GM21786 (cell line): ENCODE data around the gene FADS6.

ENCODE experiments used
- ATAC-seq: cut with Tn5 transposase; IDR thresholded peaks from one replicate; pipeline ENCODE4 v1.9.1; 2021; ENCODE audit not compliant: unreplicated experiment

FADS6 gene

DNA sequence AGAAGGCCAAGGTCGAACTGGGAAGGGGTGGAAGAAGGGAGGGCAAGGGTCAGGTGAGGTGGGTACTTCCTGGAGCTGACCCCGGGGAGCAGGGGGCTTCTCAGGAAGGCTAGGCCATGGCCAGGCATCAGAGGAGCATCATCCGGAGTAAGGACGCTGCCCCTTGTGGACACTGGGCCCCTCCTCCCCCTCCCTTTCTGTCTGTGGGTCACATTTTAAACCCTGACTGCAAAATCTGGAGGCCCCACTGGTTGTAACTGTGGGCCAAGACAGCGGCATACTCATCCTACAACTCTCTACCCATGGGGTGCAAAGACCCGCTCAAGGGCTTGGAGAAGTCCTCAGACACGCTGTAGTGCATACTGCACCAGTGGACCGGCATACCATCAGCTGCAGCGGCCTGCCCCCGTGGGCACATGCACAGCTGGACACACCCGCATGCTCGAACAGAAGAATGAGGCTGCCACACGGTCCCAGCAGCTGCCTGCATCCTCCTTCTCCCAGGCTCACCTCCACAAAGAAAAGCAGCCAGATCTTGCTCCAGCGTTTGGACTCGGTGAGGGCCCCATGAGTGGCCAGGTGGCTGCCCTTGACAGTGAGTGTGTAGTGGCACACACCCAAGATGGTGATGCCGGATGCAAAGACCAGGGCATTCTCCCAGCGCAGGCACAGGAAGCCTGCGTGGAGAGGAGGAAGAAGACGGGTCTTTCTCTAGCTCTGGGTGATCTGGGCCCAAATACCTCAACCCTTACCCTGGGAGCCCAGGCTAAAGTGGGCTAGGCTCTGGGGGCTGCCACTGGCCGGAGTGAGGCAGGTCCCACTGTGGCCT, 1.2 kb downstream of the FADS6 start:
- ATAC-seq, result no peak

DNA sequence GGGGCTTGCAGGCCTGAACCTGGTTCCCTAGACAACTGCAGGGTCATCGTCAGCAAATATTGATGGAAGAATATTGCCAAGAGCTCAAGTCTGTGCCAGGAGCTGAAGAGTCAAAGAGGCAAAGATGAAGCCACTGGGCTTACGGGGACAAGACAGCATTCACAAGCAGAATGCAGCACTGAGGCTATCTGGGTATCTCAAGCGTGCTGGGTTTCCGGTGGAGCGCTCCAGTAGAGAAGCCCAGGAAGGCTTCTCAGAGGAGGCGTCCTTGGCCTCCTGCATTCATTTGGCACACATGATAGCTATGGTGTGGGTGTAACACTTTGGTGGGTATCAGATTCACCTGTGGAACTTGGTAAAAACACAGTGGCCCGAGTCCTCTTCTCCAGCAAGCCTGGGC, 2.9 kb downstream of the FADS6 start:
- no peak for ATAC-seq

DNA sequence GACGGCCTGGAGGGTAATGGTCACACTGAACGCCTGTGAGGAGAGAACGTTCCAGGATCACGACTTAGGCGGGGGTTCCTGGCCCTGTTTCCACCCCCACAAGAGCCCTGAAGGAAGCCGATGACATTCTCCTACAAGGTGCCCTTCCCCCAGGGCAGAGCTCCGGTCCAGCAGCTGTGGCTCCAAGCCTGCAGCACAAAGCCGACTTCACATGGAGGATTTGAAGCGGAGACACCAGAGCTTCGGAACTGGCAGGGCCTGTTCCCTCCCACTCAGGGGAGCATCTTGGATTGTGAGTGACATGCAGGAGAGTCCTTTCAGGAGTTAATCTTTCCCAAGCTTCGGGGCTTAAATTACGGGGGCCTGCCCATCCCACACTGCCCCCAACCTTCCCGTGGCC, 5.0 kb downstream of the FADS6 start:
- no peak for ATAC-seq

DNA sequence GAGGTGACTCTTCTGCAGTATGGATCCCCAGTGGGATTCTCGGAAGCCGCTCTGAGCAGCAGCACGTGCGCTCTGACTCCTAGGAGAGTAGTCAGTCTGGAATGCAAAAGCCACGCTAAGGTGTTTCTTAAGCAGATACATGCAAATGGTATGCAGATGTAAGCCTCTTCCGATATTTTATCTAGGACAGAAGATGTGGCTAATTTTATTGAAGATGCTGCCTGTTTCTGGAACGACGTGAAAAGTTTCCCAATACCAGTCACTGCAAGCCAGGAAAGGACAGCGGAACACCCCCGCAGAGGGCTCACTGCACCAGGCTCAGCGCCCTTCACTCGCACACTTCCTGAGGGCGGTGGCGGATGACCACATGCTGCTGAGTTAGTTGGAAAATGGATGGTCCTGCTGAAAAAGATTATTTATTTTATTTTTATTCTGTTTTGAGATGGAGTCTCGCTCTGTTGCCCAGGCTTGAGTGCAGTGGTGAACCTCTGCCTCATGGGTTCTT, 10.1 kb downstream of the FADS6 start:
- ATAC-seq, result no peak

DNA sequence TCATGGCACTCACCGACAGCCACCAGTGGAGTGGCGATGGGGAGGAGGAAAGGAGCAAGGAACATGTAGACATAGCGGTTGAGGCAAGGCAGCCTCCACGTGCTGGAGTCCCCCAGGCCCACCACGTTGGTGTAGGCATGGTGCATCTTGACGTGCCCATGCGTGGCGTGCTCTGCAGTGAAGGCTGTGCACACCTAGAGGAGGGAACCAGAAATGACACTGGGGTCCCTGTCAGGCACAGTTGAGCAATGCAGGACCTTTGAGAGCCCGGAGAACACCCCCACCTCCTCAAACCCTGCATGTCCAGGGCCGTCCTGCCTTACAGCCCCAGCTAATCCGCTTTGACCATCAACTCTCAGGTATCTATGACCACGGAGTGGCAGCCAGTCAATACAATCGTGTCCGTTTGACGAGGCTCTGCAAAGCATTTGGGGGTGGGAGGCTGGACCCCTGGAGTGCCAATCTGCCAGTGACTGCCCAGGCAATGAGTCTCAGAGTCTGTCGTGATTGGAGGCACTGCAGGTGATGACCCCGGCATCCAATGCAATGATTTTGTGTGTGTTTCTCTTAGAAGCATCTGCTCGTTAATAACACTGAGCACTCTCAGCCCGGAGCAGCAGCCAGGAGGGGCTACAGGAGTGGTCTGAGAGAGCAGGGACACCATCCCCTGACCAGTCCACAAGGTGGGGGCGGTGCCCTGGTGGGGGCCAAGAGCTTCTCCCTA, 10.8 kb downstream of the FADS6 start:
- ATAC-seq, result no peak

DNA sequence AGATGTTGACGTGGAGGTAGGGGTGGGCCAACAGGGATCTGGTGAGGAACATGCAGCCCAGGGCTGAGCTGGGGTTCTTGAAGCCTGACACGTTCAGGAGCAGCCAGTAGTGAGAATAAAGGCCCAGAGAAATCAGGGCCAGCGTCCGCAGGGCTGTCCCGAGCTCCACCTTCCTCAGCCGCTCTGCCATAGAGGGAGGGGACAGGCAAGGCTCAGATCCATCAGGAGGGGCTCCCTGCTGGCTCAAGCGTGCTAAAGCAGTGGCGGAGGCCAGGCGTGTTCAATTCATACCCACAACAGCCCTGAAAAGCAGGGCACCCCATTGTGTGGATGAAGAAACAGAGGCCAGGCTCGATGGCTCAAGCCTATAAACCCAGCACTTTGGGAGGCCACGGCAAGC, 12.4 kb downstream of the FADS6 start:
- ATAC-seq, result no peak

DNA sequence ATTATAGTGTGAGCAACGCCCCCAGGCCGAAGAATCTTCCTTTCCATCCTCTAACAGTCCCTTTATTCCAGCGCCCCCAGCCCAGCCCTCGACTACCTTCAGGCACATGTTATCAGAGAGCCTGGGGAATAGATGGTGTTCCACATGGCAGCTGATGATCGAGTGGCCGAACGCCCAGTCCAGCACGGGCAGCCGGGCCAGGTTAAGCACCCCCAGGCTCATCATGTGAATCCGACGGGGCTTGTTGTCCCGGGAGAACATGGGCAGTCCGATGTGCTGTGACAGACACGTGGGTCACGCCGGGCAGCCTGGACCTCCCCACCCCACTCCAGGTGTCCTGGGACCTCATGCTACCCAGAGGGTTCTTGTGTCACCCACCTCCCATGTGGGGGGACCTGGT, 14.1 kb downstream of the FADS6 start:
- no peak for ATAC-seq

DNA sequence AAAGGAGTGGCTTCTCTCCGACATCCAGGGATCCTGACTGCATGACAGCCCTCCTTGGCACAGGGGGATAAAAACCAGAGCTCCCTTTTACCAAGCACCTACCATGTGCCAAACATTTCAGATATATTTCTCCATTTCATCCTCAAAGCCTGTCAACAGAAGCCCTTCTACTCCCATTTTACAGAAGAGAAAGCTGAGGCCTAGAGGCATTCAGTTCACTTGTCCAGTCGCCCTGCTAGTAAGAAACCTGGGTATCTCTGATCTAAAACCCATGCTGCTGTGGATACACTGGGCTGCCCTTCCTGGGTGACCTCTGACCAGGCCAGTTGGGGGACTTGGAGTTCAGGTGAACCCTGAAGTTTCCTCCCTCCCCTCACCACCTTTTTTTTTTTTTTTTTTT, 14.8 kb downstream of the FADS6 start:
- no peak for ATAC-seq

DNA sequence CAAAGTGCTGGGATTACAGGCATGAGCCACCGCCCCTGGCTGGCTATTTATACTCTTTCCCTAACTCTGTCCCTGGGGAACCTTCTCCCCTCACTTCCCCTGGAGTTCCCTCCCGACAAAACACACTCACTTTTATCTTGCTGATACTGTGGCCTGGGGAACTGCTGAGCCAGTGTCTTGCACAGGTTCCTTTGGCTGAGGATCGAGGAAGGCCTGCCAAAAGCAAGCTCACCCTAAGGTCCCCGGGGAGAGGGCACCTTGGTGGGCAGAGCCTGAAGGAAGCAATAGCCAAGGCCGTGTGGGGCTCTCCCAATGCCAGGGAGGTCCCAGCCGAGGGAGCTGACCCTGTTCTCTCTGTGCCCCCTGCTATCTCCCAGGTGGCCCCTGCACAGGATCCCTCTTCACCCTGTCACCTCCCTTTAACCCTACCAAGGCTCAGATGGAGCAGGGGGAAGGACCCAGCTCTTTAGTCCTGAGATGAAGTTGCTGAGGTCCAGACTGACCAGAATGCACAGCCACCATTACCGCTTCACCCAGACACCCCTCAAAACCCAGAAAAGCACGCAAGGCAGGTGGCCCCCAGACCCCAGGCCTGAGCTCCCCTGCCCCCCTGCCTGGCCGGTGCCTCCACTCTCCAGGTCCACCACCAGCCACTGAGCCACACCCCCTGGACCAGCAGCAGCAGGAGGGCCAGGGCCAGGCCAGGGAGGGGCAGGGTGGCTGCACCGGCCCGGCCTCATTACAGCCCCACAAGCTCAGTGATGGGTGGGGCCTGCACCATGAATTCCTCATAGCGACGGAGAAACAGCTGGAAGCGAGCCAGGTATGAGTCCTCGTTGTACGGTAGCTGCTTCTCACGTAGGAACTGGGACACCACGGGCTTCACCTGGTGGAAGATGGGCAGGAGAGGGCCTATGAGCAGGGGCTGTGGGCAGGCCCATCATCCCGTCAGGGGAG, 15.6 kb downstream of the FADS6 start:
- ATAC-seq, result no peak

DNA sequence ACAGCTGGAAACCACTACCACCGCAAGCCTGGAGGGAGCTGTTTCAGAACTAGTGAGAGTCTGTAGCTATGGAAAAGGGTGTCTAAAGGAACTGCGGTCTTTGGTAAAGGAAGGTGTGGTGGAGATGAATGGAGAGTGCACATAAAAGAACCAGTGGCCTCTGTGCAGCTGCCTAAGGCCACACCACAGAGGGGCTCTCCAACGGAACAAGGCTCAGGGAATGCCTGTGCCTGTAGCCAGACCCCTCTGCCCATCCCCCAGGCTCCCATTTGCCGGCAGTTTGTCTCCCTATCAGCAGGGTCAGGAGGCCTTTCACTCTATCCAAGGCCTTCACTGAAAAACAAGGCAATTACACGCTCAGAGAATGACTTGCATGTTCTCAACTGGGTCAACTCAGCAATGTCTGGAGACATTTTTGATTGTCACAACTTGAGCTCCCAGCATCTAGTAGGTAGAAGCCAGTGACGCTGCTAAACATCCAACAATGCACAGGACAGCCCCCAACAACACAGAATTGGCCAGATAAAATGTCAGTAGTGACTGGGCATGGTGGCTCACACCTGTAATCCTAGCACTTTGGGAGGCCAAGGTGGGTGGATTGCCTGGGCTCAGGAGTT, 17.3 kb downstream of the FADS6 start:
- no peak for ATAC-seq

DNA sequence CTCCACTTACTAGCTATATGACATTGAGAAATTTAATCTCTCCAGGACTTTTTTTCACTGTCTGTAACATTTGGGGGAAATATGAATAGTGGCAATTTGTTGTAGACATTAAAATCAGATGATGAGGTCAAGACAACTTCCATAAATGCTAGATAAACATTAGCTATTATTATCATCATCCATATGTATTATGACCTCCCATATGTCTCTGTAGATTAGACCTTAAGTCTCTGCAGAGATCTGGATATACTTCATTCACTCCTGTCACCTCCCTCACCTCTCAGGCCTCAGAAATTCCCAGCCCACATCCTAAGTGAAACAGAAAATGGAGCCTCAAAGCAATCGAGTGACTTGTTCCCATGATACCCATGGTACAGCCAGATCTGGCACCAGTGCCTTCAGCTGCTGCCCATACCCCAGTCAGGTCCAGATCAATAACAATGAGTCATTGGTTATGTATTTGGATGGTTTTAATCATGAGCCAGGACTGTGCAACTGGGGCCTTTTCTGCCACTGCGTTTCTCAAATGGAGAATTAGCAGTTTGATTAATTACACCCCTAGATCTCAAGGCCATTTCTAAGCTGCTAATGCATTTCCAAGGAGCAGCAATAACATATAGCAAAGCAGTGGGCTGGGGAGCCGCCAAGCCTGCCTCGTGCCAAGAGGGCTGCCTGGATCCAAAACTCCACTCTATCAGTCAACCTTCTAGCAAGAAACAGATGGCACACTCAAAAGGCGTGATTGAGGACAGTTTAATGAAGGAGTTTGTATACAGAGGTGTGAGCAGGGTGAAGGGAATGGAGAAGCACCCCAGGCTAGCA, 18.1 kb downstream of the FADS6 start:
- ATAC-seq, result no peak

DNA sequence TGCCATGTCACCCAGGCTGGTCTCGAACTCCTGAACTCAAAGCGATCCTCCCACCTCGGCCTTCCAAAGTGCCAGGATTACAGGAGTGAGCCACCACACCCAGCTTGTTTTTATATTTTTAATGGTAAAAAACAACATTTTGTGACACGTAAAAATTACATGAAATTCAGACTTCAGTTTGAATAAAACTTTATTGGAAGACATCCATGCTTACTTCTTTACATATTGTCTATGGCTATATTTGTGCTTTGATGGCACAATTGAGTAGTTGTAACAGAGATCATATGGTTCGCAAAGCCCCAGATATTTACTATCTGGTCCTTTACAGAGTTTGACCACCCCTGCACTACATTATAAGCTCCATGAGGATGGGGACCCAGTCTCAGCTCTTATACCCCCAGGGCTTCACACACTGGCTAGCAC, 18.8 kb downstream of the FADS6 start:
- no peak for ATAC-seq

DNA sequence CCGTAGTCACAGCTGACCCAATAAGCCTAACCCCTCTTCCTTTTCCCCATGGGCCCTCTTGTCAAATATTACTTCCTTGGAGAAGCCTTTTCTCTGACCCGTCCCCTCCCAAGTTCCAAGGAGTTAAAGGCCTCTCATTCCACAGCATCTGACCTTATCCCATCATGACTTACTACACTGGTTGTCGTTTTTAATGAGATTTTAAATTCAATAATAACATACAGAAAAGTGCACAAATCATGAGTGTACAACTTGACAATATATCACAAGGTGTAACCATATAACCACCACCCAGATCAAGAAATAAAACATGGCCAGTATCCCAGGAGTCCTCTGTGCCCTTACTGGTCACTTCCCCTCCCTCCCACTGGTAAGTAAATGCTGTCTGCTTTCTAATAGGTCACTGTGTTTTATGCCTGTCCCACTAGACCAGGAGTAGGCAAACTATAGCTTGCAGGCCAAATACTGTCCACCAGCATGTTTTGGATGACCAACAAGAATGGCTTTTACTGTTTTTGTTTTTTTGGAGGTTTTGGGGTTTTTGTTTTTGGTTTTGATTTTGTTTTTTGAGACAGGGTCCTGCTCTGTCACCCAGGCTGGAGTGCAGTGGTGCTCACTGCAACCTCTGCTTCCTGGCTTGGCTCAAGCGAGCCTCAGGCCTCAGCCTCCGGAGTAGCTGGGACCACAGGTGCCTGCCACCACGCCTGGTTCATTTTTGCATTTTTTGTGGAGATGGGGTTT, 19.4 kb downstream of the FADS6 start:
- ATAC-seq, result no peak

DNA sequence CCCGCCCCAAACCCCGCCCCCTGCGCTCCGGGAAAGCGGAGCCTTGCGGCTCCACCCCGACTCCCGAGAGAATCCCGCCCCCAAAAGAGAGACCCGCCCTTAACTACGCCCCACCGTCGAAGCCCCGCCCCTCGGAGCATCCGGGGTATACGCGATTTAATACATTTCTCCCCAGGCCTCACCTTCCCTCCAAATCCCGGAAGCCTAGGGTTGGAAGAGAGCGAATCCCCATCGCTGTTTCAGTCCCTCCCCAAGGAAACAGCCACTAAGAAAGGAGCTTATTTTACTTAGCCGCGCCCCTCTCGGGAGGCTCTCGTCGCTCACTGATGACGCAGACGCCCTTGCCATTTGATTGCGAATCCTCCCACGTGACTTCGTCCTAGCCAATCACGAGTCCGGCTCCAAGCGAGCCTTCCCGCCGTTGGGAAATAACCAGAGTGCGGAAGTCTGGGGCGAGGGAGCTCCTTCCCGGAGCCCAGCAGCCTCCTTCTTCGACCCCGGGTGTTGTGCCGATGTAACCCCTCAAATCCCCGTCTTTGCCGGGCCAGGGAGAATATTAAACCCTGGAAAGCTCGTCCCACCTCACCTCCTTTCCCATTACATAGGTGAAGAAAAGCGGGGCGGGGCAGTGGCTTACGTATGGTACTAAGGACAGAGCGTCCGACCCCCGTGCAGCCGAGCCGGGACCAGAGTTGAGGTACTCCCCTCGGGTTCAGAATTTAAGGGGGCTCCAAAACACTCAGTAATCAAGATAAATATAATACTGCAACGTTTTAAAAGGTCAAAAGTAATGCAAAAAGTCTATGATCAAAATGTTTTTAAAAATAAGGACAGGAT, 20.2 kb downstream of the FADS6 start:
- peak; percentile 88 for ATAC-seq

DNA sequence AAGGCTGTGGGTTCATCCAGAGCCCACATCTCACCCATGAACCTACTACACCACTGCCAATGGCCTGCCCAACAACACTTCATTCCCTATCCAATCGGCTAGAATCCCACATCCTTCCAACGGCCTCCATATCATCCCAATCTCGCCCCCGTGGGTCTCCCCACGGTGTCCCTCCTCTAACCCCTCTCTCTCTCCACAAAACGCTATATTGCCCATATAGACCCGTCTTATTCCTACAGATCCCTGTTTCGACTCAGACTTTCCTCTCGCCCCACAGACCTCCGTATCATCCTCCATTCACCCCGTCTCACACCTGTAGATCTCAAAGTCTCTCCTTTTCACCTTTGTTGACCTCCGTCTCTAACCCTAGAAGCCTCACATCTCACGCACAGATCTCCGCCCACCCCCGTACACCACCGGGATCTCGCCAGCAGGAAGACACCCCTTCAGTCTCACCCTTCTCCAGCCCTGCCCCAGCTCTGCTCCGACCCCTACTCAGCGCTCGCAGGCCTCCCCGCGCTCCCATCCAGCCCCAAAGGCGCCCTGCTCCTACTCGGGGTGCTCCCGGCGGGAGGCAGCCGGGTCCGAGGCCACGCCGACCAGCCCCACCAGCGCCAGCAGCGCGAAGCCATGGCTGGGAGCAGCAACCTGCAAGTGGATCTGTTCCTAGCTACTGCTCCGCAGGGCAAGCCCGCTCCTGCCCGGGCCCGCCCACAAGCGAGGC, 21.0 kb downstream of the FADS6 start, which contains the start of gene FDXR:
Gene FDXR (minus strand): TSS at position 682 of the 724 bp plus-strand sequence. CDS start 50 bp downstream, at position 632.
- ATAC-seq, result peak; percentile 17

DNA sequence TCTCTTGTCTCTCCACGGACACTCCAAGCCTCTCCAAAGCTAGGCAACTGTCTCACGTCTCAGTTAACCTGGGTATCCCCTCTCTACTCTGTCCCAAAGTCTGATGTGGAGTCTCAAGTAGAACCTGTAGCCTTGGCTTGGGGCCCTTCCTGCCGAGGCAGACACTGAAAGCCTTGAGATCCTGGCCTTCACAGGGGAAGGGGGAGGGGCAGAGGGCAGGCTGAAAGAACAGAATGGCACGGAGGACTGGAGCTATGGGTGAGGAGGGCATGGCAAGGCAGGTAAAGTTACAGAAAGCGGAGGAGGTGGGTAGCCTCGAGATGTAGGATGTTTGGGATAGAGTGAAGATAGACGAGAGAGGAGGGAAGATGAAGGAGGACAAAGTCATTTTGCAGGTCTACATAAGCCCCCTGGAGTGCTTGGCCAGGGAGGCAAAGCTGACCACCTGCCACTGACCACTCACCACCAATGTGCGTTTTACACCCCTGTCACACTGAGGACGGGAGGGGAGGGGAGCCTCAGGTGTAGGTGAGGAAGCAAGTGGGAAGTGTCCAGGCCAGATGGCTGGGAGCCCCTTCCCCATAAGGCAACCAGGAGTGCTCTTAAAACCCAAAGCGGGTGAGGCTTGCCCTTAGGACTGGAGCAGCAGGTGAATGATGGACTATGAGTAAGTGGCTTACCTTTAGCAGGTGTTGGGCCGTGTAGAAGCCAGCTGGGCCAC, 21.9 kb downstream of the FADS6 start:
- no peak for ATAC-seq

DNA sequence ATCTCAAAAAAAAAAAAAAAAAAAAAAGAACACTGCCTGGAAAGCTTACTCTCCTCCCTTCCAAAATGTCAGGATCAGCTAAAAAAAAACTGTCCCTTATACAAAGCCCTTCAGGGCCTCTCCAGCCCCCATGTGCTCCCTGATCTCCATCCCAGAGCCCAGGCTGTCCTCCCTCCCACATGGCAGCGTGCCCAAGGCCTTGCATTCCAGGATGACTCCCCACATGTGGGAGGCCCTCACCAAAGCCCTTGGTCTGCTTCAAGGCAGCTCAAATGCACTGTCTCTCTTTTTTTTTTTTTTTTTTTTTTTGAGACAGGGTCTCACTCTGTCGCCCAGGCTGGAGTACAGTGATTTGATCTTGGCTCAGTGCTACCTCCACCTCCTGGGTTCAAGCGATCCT, 22.9 kb downstream of the FADS6 start:
- ATAC-seq, result no peak
